Kidney (tissue), 14 donors: Measurements from ENCODE around the gene RASGEF1C. TPM values are rescaled to one million over a fixed set of nuclear protein-coding genes. Genes with fewer than 3 reads are reported as not detected.

Source experiments
- DNase-seq, 5 donors: peaks; one replicate each; pipeline ENCODE4 v3.0.0-alpha.2; 2013 to 2020
- FAIRE-seq: peaks from 2 replicates; lab custom pipeline; 2012; peaks lifted over from hg19 to GRCh38; lab: Jason Lieb, UNC
- H3K27ac ChIP-seq, 2 donors: one replicate each; pipeline ENCODE4 v1.7.0; 2013; ENCODE audit warnings: low read depth in 2 of 2, low read length in 2 of 2, inconsistent platforms in 1 of 2
- H3K27me3 ChIP-seq: one replicate; pipeline ENCODE4 v1.7.1; 2013; ENCODE audit warnings: low read length, inconsistent platforms; ENCODE audit not compliant: control insufficient read depth, insufficient read depth
- H3K36me3 ChIP-seq, 3 donors: one replicate each; pipeline versions ENCODE4 v1.7.0 to v1.7.1; 2013; ENCODE audit warnings: low read length in 3 of 3, control low read depth in 1 of 3, inconsistent platforms in 1 of 3; ENCODE audit not compliant: insufficient read depth in 3 of 3, control insufficient read depth in 2 of 3
- H3K4me1 ChIP-seq, 3 donors: one replicate each; pipeline versions ENCODE4 v1.7.0 to v1.7.1; 2013; ENCODE audit warnings: low read length in 3 of 3, inconsistent platforms in 1 of 3, low read depth in 1 of 3; ENCODE audit not compliant: control insufficient read depth in 2 of 3, insufficient read depth in 2 of 3
- H3K4me3 ChIP-seq, 3 donors: one replicate each; pipeline versions ENCODE4 v1.7.0 to v1.8.1; 2013; ENCODE audit warnings: low read length in 3 of 3, control low read depth in 1 of 3, inconsistent platforms in 1 of 3
- H3K9ac ChIP-seq, 3 donors: one replicate each; pipeline versions ENCODE4 v1.7.0 to v1.7.1; 2013; ENCODE audit warnings: low read length in 3 of 3, control low read depth in 1 of 3, inconsistent platforms in 1 of 3
- H3K9me3 ChIP-seq, 3 donors: one replicate each; pipeline versions ENCODE4 v1.7.0 to v1.7.1; 2013; ENCODE audit warnings: low read length in 3 of 3, control low read depth in 1 of 3, inconsistent platforms in 1 of 3; ENCODE audit not compliant: control insufficient read depth in 2 of 3, insufficient read depth in 1 of 3
- CTCF ChIP-seq: IDR thresholded peaks from 3 replicates; pipeline ENCODE4 v1.5.1; 2012; ENCODE audit warnings: mild to moderate bottlenecking, moderate library complexity, borderline replicate concordance; ENCODE audit not compliant: insufficient read depth; ENCODE audit errors: extremely low read depth
- intact Hi-C: fragments of 100-400 bp; cut with DNase I; formaldehyde crosslinking; loops from one replicate; pipeline ENCODE4 v1.11.1; 2022
- polyA plus RNA-seq: library from polyadenylated mRNA; stranded (reverse); fragments of 350-450 nt; fragmentation: Illumina TruSeq; extraction: RNeasy Lipid Tissue Mini Kit (QIAGEN cat#74804); gene quantifications from one replicate; pipeline ENCODE4 v1.2.3, GENCODE V29; 2014; ENCODE audit warnings: low read depth, low replicate concordance; ENCODE audit not compliant: insufficient read depth
- total RNA-seq: library from RNA; stranded (reverse); fragmentation: NEBNext Ultra II Directional; extraction: Animal tissue kit (Norgen Biotek cat#: 25700); gene quantifications from one replicate; pipeline ENCODE4 v1.2.1, GENCODE V29; 2021
- donor health status: control.
- donor health status: control.
- donor health status: control.
- donor health status: control.
- donor health status: control.
- donor health status: DM: yes; HTN: yes; CAD: no.
- donor health status: Normal renal cell carcinoma (clear cell type).

Gene RASGEF1C
- total and polyA plus RNA-seq, 2 donors from 2014 or later: 0.15 to 0.16 TPM

- H3K4me3 ChIP-seq: no peak overlapping the region
- no peak for FAIRE-seq
- no peak overlapping the region for H3K9ac ChIP-seq
- no peaks in the 10 kb centered on the region for H3K36me3 ChIP-seq
- no peak for TF ChIP-seq CTCF
- peaks cover 0 to 2% (median 0%) of the 10 kb centered on the region in 3 donors for H3K4me1 ChIP-seq
- H3K27ac ChIP-seq: no peak overlapping the region
- intact Hi-C loops: no loop called here
- H3K27me3 ChIP-seq: no peaks in the 10 kb centered on the region
- H3K9me3 ChIP-seq: no peaks in the 10 kb centered on the region
- no peak for DNase-seq
Observed at GRCh38 chr5:180202939-180203573, 6.0 kb downstream of the RASGEF1C start.

GRCh38 chr5:180201051-180201987, 7.7 kb downstream of the RASGEF1C start:
- Histone ChIP-seq H3K9ac (no peak overlapping the region), H3K36me3 (no peaks in the 10 kb centered on the region), H3K27ac (no peak overlapping the region), H3K4me3 (no peak overlapping the region), H3K9me3 (no peaks in the 10 kb centered on the region), H3K27me3 (no peaks in the 10 kb centered on the region), H3K4me1 (no peaks in the 10 kb centered on the region)
- DNase-seq: peak in 1 of 5 donors; percentile 50
- intact Hi-C loops: no loop called here
- no peak for FAIRE-seq
- no peak for TF ChIP-seq CTCF

GRCh38 chr5:180199390-180199789, 9.6 kb downstream of the RASGEF1C start:
- intact Hi-C loops: no loop called here
- H3K36me3 ChIP-seq: no peaks in the 10 kb centered on the region
- TF ChIP-seq CTCF: no peak
- FAIRE-seq: no peak
- no peaks in the 10 kb centered on the region for H3K27me3 ChIP-seq
- H3K4me3 ChIP-seq: no peak overlapping the region
- no peak overlapping the region for H3K27ac ChIP-seq
- H3K9ac ChIP-seq: no peak overlapping the region
- H3K4me1 ChIP-seq: no peaks in the 10 kb centered on the region
- DNase-seq: no peak
- H3K9me3 ChIP-seq: no peaks in the 10 kb centered on the region
